HUDEP-2 (cell line): ENCODE data around the gene ARHGAP26.
A peak's percentile ranks its signal among the peaks of the same experiment; 100 is the strongest.

ENCODE experiments used
- DNase-seq, 76 experiments: peaks; one replicate each; lab custom pipeline; 2025; ENCODE audit not compliant: unreplicated experiment in 76 of 76; lab: John Stamatoyannopoulos, UW

Gene ARHGAP26

GRCh38 chr5:143002459-143003327 lies 232.5 kb downstream of the ARHGAP26 start:
- DNase-seq, result peak in 4 of 76 experiments; percentile 2 to 13 (median 6)

- no peak for DNase-seq
Observed at GRCh38 chr5:143003328-143003636, 233.1 kb downstream of the ARHGAP26 start.

- DNase-seq, result no peak
Observed at GRCh38 chr5:143004361-143005145, 234.4 kb downstream of the ARHGAP26 start.

GRCh38 chr5:143006501-143006900 lies 236.3 kb downstream of the ARHGAP26 start:
- no peak for DNase-seq

GRCh38 chr5:143008032-143008431 lies 237.9 kb downstream of the ARHGAP26 start:
- DNase-seq, result no peak

- DNase-seq, result peak in 1 of 76 experiments; percentile 18
Observed at GRCh38 chr5:143008809-143009521, 238.8 kb downstream of the ARHGAP26 start.

GRCh38 chr5:143010351-143010750 lies 240.2 kb downstream of the ARHGAP26 start:
- no peak for DNase-seq

GRCh38 chr5:143011585-143011984 lies 241.4 kb downstream of the ARHGAP26 start:
- DNase-seq, result no peak

- no peak for DNase-seq
Observed at GRCh38 chr5:143013176-143013891, 243.2 kb downstream of the ARHGAP26 start.

GRCh38 chr5:143014017-143014651 lies 244.0 kb downstream of the ARHGAP26 start:
- peak in 37 of 76 experiments; percentile 1 to 41 (median 10) for DNase-seq

GRCh38 chr5:143016777-143017516 lies 246.8 kb downstream of the ARHGAP26 start:
- DNase-seq, result peak in 32 of 76 experiments; percentile 1 to 47 (median 16)

GRCh38 chr5:143017541-143017940 lies 247.4 kb downstream of the ARHGAP26 start:
- DNase-seq, result no peak

GRCh38 chr5:143017992-143018391 lies 247.8 kb downstream of the ARHGAP26 start:
- no peak for DNase-seq

GRCh38 chr5:143019157-143019556 lies 249.0 kb downstream of the ARHGAP26 start:
- no peak for DNase-seq

GRCh38 chr5:143019614-143020515 lies 249.7 kb downstream of the ARHGAP26 start:
- no peak for DNase-seq

GRCh38 chr5:143021595-143021994 lies 251.4 kb downstream of the ARHGAP26 start:
- DNase-seq, result no peak

- DNase-seq, result no peak
Observed at GRCh38 chr5:143023411-143024096, 253.4 kb downstream of the ARHGAP26 start.
